Nephron (organoid): ENCODE measurements around the gene SLCO3A1.

Experiments
- H3K27ac Mint-ChIP-seq, 3 experiments: 2 replicates each; pipeline ENCODE4 v1.8.0; 2020; ENCODE audit warnings: mixed read lengths in 3 of 3, mild to moderate bottlenecking in 2 of 3, moderate library complexity in 1 of 3
- H3K27me3 Mint-ChIP-seq: 2 replicates; pipeline ENCODE4 v1.8.0; 2021; ENCODE audit warnings: low read depth, mild to moderate bottlenecking, moderate library complexity, mixed read lengths
- H3K36me3 Mint-ChIP-seq: 2 replicates; pipeline ENCODE4 v1.8.0; 2020; ENCODE audit warnings: low read depth, mixed read lengths
- H3K4me1 Mint-ChIP-seq: 2 replicates; pipeline ENCODE4 v1.8.0; 2020; ENCODE audit warnings: mixed read lengths
- H3K4me3 Mint-ChIP-seq, 3 experiments: 2 replicates each; pipeline ENCODE4 v1.8.0; 2020; ENCODE audit warnings: mild to moderate bottlenecking in 3 of 3, mixed read lengths in 3 of 3, moderate library complexity in 2 of 3
- H3K9me3 Mint-ChIP-seq: 2 replicates; pipeline ENCODE4 v1.8.0; 2020; ENCODE audit warnings: mixed read lengths
- TF ChIP-seq, protein P1 (sequence below), 3 experiments: fragments of 200-600 bp; sonication (generic); IDR thresholded peaks; one replicate each; pipeline ENCODE4 v1.5.0; 2021; ENCODE audit warnings: antibody characterized with exemption in 3 of 3; ENCODE audit not compliant: unreplicated experiment in 3 of 3

Gene SLCO3A1

DNA sequence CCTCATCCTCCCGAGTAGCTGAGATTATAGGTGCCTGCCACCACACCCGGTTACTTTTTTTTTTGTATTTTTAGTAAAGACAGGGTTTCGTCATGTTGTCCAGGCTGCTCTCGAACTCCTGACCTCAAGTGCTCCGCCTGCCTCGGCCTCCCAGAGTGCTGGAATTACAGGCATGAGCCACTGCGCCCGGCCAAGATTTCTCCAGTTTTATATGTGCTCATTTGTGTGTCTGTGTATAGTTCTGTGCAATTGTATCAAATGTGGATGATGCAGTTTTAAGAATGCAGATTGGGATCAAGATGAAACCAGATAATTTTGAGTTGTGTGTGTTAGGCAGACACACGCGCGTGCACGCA, 68.3 kb downstream of the SLCO3A1 start:
- TF ChIP-seq, protein P1, sequence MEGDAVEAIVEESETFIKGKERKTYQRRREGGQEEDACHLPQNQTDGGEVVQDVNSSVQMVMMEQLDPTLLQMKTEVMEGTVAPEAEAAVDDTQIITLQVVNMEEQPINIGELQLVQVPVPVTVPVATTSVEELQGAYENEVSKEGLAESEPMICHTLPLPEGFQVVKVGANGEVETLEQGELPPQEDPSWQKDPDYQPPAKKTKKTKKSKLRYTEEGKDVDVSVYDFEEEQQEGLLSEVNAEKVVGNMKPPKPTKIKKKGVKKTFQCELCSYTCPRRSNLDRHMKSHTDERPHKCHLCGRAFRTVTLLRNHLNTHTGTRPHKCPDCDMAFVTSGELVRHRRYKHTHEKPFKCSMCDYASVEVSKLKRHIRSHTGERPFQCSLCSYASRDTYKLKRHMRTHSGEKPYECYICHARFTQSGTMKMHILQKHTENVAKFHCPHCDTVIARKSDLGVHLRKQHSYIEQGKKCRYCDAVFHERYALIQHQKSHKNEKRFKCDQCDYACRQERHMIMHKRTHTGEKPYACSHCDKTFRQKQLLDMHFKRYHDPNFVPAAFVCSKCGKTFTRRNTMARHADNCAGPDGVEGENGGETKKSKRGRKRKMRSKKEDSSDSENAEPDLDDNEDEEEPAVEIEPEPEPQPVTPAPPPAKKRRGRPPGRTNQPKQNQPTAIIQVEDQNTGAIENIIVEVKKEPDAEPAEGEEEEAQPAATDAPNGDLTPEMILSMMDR (IDR thresholded peaks at IDR 0.05; ENCODE audit: unreplicated experiment in 3 of 3) = no peak
- Mint-ChIP-seq H3K4me3 (no peak overlapping the region), H3K27ac (peak overlapping the region in 2 of 3 experiments; percentile 60 to 80), H3K36me3 (no peaks in the 10 kb centered on the region), H3K9me3 (no peaks in the 10 kb centered on the region), H3K4me1 (peaks cover 35% of the 10 kb centered on the region), H3K27me3 (peaks cover 20% of the 10 kb centered on the region)

DNA sequence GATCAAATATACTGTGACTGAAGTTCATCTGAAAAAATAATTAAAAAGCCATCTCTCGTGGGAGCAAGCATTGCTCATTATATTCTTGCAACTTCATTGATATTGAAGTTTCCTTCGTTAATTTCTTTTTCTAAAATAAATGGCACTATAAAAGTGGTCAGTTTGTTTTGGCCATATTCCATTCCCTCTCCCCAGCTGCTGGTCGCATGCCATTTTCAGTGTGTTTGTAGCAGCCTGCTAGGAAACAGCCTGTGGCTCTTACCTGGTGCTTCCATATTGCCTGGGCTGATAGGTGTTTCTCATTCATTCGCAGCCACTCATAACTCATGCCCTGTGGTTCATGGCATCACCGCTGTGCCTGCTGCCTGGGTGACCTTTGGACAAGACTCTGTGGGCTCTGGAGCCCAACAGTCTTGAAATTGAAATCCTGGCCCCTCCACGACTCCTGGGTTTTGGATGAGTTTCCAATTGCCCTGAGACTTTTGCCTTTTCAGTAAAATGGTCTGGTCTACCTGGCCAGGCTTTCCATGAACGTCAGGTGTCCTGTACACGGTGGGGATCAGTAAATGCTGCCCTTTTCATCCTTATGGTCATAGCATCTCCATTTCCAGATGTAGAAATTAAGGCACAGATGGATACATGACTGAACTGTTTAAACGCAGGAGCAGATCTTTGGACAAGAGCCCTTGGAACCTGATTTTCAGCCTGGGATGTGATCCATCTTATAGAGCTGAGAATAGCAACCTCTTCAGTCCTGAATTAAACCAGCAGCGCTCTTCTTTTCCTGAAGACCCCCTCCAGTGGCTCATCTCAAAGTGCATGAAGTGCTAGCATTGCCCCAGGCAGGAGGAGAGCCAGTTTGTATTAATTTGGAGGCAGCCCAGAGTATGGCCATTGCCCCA, 69.4 kb downstream of the SLCO3A1 start:
- H3K27ac Mint-ChIP-seq = peak overlapping the region in 2 of 3 experiments; percentile 60 to 80
- TF ChIP-seq, protein P1 (IDR thresholded peaks at IDR 0.05; ENCODE audit: unreplicated experiment in 3 of 3) = no peak
- H3K4me1 Mint-ChIP-seq = peaks cover 42% of the 10 kb centered on the region
- H3K4me3 Mint-ChIP-seq = no peak overlapping the region
- H3K36me3 Mint-ChIP-seq = no peaks in the 10 kb centered on the region
- no peaks in the 10 kb centered on the region for H3K9me3 Mint-ChIP-seq
- peaks cover 20% of the 10 kb centered on the region for H3K27me3 Mint-ChIP-seq

DNA sequence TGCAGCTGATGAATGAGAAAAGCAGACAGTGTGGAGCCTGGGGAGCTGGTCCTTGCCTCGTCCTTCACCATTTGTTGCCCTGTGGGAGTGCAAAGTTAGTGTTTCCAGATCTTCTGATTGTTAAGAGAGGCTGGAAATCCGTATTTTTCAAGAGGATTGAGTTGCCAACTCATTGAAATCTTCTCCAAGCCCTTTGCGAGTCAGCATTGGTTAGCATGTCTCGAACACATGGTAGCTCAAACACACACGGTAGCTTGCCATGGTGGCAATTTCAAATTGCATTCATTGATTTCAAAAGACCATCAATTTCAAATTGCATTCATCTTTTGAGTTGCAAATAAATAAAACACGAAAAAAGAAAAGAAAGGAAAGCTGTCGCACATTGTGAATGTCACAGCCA, 70.7 kb downstream of the SLCO3A1 start:
- TF ChIP-seq, protein P1 (IDR thresholded peaks at IDR 0.05; ENCODE audit: unreplicated experiment in 3 of 3) = no peak
- peak overlapping the region in 1 of 3 experiments; percentile 12 for H3K27ac Mint-ChIP-seq
- no peaks in the 10 kb centered on the region for H3K36me3 Mint-ChIP-seq

DNA sequence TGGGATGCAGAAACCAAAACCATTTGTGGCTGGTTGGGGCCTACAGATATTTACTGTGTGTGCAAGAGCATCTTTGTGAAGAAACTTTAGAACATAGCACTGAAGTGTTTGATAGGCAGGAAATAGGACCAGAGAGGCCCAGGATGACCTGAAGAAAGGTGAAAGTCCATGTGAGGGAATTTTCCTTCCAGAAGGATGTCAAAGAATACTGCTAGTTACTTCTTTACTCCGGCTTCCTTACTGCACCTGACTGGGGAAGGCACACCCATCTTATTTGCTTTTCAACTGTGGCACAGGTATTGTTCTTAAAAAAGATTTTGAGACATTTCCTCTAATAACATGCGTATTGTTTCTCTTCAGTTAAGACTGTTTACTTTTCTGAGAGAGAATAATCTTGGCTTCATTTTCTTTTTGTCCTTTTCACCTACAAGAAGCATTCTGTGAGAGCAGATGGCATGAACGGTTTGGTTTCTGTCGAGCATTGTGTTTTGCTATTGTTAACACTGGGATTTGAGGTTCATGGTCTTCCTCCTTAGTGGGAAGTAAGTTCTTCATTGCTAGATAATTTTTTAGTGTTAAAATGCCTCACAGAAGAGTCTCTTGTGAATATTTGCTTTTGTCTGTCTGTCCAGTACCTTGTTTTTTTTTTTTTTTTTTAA, 71.5 kb downstream of the SLCO3A1 start:
- peaks cover 15% of the 10 kb centered on the region for H3K27me3 Mint-ChIP-seq
- H3K4me3 Mint-ChIP-seq = no peak overlapping the region
- H3K9me3 Mint-ChIP-seq = no peaks in the 10 kb centered on the region
- H3K4me1 Mint-ChIP-seq = peaks cover 49% of the 10 kb centered on the region
- TF ChIP-seq, protein P1 (IDR thresholded peaks at IDR 0.05; ENCODE audit: unreplicated experiment in 3 of 3) = no peak
- H3K27ac Mint-ChIP-seq = no peak overlapping the region
- H3K36me3 Mint-ChIP-seq = no peaks in the 10 kb centered on the region

More for the DNA sequence above, 70.7 kb downstream of the SLCO3A1 start:
- Mint-ChIP-seq H3K4me3 (no peak overlapping the region), H3K4me1 (peaks cover 49% of the 10 kb centered on the region), H3K9me3 (no peaks in the 10 kb centered on the region), H3K27me3 (peaks cover 18% of the 10 kb centered on the region)

DNA sequence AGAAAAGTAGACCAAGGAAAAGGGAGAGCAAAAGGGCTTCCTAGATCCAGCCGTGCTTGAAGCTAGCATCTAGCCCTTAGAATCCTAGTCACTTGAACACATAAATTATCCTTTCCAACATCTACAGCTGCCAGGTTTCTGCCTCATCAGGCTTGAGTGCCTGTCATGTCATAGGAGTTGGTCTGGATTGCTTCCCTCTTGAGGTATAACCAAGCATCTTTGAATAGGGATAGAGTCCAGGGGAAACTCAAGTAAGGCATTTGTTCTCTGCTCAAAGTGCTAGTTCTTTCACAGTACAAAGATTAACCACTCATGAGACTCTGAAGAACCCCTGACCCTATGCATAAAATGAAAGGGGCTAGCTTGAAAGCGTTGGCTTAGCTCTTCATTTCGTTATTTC, 72.3 kb downstream of the SLCO3A1 start:
- no peak overlapping the region for H3K4me3 Mint-ChIP-seq

More for the DNA sequence above, 72.3 kb downstream of the SLCO3A1 start:
- Mint-ChIP-seq H3K9me3 (no peaks in the 10 kb centered on the region), H3K27ac (no peak overlapping the region), H3K27me3 (peaks cover 15% of the 10 kb centered on the region), H3K36me3 (no peaks in the 10 kb centered on the region), H3K4me1 (peaks cover 49% of the 10 kb centered on the region)
- TF ChIP-seq, protein P1 (IDR thresholded peaks at IDR 0.05; ENCODE audit: unreplicated experiment in 3 of 3) = no peak
